DND-41 (cell line): Measurements from ENCODE around the gene NCK1.

ENCODE experiments used
- EZH2 ChIP-seq: IDR thresholded peaks from 3 replicates; pipeline ENCODE4 v1.6.1; 2012; ENCODE audit warnings: borderline replicate concordance, low read depth, mild to moderate bottlenecking, moderate library complexity, low read length, inconsistent platforms; ENCODE audit not compliant: severe bottlenecking
- TF ChIP-seq, protein P1 (sequence below): IDR thresholded peaks from 2 replicates; pipeline ENCODE4 v1.5.1; 2012; ENCODE audit warnings: borderline replicate concordance, low read length, moderate library complexity, mild to moderate bottlenecking; ENCODE audit not compliant: poor library complexity, severe bottlenecking; ENCODE audit errors: extremely low read depth

DNA sequence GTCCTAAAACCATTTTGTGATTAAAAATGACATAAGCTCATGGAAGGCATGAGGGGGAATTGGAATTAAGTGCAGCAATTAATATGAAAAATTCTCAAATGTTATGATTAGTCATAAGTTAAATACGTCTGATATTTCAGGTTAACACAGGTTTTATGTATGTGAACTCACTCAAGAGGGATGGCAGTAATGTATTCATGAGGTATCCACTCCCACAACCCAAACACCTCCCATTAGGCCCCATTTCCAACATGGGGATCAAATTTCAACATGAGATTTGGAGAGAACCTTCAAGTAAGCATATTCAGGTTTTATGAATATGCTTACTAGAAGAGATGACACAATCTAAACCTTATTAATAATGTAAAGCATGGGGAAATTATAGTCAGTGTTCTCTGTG lies 54.2 kb downstream of the NCK1 start:
- TF ChIP-seq, protein P1, sequence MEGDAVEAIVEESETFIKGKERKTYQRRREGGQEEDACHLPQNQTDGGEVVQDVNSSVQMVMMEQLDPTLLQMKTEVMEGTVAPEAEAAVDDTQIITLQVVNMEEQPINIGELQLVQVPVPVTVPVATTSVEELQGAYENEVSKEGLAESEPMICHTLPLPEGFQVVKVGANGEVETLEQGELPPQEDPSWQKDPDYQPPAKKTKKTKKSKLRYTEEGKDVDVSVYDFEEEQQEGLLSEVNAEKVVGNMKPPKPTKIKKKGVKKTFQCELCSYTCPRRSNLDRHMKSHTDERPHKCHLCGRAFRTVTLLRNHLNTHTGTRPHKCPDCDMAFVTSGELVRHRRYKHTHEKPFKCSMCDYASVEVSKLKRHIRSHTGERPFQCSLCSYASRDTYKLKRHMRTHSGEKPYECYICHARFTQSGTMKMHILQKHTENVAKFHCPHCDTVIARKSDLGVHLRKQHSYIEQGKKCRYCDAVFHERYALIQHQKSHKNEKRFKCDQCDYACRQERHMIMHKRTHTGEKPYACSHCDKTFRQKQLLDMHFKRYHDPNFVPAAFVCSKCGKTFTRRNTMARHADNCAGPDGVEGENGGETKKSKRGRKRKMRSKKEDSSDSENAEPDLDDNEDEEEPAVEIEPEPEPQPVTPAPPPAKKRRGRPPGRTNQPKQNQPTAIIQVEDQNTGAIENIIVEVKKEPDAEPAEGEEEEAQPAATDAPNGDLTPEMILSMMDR, result no peak
- no peak for TF ChIP-seq EZH2
